HEK293T (cell line): ENCODE measurements around the gene ATG9A.

Experiments used
- CTCF ChIA-PET: fragments of 350-600 bp; formaldehyde crosslinking; extraction: SDS; loops from one replicate; lab custom pipeline; 2021; ENCODE audit warnings: antibody characterized with exemption, inconsistent platforms; lab: Yijun Ruan, JAX
- POLR2A ChIA-PET: fragments of 350-600 bp; formaldehyde crosslinking; extraction: SDS; loops from one replicate; lab custom pipeline; 2020; ENCODE audit warnings: antibody characterized with exemption, inconsistent platforms; lab: Yijun Ruan, JAX
- DNase-seq: peaks from one replicate; pipeline ENCODE4 v3.0.0; 2012; ENCODE audit warnings: mixed read lengths; ENCODE audit errors: extremely low spot score
- ARNT ChIP-seq: fragments of 450-650 bp; IDR thresholded peaks from 2 replicates; pipeline ENCODE4 v1.6.1; 2017; ENCODE audit warnings: mild to moderate bottlenecking
- BHLHE40 ChIP-seq: fragments of 450-650 bp; IDR thresholded peaks from 2 replicates; pipeline ENCODE4 v1.6.1; 2016; ENCODE audit warnings: mild to moderate bottlenecking, moderate library complexity, borderline replicate concordance
- CTBP1 ChIP-seq: fragments of 450-650 bp; IDR thresholded peaks from 2 replicates; pipeline ENCODE4 v1.6.1; 2016; ENCODE audit warnings: borderline replicate concordance
- ELF4 ChIP-seq: fragments of 450-650 bp; IDR thresholded peaks from 2 replicates; pipeline ENCODE4 v1.6.1; 2017; ENCODE audit warnings: antibody characterized with exemption
- FOXA1 ChIP-seq: fragments of 450-650 bp; IDR thresholded peaks from 2 replicates; pipeline ENCODE4 v1.6.1; 2016; ENCODE audit warnings: mild to moderate bottlenecking
- FOXK2 ChIP-seq: fragments of 450-650 bp; IDR thresholded peaks from 2 replicates; pipeline ENCODE4 v1.6.1; 2016; ENCODE audit warnings: mild to moderate bottlenecking
- FOXM1 ChIP-seq: fragments of 450-650 bp; IDR thresholded peaks from 2 replicates; pipeline ENCODE4 v1.6.1; 2017; ENCODE audit warnings: mild to moderate bottlenecking, borderline replicate concordance
- HDGF ChIP-seq: fragments of 450-650 bp; IDR thresholded peaks from 2 replicates; pipeline ENCODE4 v1.6.1; 2017; ENCODE audit warnings: antibody characterized with exemption, borderline replicate concordance
- L3MBTL2 ChIP-seq: fragments of 450-650 bp; conservative IDR thresholded peaks from 2 replicates; pipeline ENCODE4 v1.6.1; 2016; ENCODE audit warnings: mild to moderate bottlenecking
- LEF1 ChIP-seq: fragments of 450-650 bp; IDR thresholded peaks from 2 replicates; pipeline ENCODE4 v1.6.1; 2017; ENCODE audit warnings: mild to moderate bottlenecking, borderline replicate concordance
- NFRKB ChIP-seq: fragments of 450-650 bp; IDR thresholded peaks from 2 replicates; pipeline ENCODE4 v1.6.1; 2016; ENCODE audit warnings: mild to moderate bottlenecking, moderate library complexity
- SP1 ChIP-seq: fragments of 450-650 bp; IDR thresholded peaks from 2 replicates; pipeline ENCODE4 v1.6.1; 2017
- SUZ12 ChIP-seq: fragments of 450-650 bp; IDR thresholded peaks from 2 replicates; pipeline ENCODE4 v1.6.1; 2016; ENCODE audit warnings: mild to moderate bottlenecking
- TARDBP ChIP-seq: fragments of 450-650 bp; IDR thresholded peaks from 2 replicates; pipeline ENCODE4 v1.6.1; 2016
- ZNF384 ChIP-seq: fragments of 450-650 bp; IDR thresholded peaks from 2 replicates; pipeline ENCODE4 v1.6.1; 2016
- TF ChIP-seq, protein P1 (sequence below): fragments of 450-650 bp; IDR thresholded peaks from 2 replicates; pipeline ENCODE4 v1.6.1; 2016

The ATG9A gene

DNA sequence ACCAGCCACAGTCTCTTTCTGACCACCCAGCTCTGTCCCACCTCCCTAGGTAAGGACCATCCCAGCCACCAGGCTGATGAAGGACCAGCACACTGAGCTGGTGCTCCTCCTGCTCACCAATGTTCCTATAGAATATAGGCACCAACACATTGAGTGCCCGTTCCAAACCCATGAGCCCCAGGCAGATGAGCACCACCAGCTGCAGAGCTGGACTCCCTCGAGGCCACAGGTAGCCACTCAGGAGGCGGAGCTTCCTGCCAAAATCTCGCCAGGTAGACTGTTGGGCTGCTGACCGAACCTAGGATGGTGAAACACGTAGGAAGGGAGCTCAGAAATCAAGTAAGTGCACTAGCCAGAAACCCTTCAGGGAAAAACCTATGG is 12.9 kb downstream of the ATG9A start:
- DNase-seq = no peak
- ChIA-PET CTCF (no interaction called here), POLR2A (interaction anchor here (0.6 to 0.8 kb wide), 2 partner anchors 10 to 40 kb away, joined by 3 to 6 read pairs; partner anchors contain the start of genes CNPPD1 and ZFAND2B)
- TF ChIP-seq CTBP1 = no peak
- no peak for TF ChIP-seq HDGF

GRCh38 chr2:219215871-219216534 is 13.4 kb downstream of the ATG9A start:
- no peak for TF ChIP-seq SUZ12
- CTCF ChIA-PET = no interaction called here
- POLR2A ChIA-PET = interaction anchor here (0.8 kb wide), 1 partner anchor 9 kb away, joined by 6 read pairs; the partner anchor contains the start of gene ZFAND2B
- DNase-seq = no peak

- POLR2A ChIA-PET = interaction anchor here (0.7 to 1.1 kb wide), 3 partner anchors 8 to 152 kb away, joined by 3 to 4 read pairs (median 3); partner anchors contain the start of gene ZFAND2B
- DNase-seq = no peak
- CTCF ChIA-PET = no interaction called here
- TF ChIP-seq LEF1 = no peak
- TF ChIP-seq FOXA1 = no peak
- TF ChIP-seq, protein P1, sequence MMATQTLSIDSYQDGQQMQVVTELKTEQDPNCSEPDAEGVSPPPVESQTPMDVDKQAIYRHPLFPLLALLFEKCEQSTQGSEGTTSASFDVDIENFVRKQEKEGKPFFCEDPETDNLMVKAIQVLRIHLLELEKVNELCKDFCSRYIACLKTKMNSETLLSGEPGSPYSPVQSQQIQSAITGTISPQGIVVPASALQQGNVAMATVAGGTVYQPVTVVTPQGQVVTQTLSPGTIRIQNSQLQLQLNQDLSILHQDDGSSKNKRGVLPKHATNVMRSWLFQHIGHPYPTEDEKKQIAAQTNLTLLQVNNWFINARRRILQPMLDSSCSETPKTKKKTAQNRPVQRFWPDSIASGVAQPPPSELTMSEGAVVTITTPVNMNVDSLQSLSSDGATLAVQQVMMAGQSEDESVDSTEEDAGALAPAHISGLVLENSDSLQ = no peak
- no peak for TF ChIP-seq BHLHE40
- no peak for TF ChIP-seq ARNT
- no peak for TF ChIP-seq CTBP1
- no peak for TF ChIP-seq SP1
- TF ChIP-seq FOXM1 = no peak
- no peak for TF ChIP-seq L3MBTL2
- no peak for TF ChIP-seq SUZ12
- TF ChIP-seq ELF4 = no peak
- TF ChIP-seq FOXK2 = no peak
- no peak for TF ChIP-seq HDGF
- no peak for TF ChIP-seq ZNF384
- no peak for TF ChIP-seq TARDBP
These were observed 14.7 kb downstream of the ATG9A start for GRCh38 chr2:219214786-219215185.

DNA sequence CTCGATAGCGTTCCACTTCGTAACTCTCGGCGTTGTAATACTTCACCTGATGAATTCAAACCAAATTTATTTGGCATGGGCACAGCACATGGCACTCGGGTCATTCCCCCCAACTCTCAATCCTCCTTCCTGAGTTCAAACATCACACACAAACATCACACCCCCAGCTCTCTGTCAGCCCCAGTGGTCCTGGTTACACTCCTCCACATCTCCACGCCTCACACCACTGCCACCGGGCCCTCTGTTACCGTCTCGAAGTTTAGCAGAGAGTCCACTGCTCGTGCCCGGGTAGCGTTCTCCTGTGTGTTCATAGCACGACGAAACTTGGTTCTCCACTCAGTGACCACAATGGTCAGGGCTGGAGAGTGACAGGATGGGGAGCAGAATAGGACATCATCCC is 15.3 kb downstream of the ATG9A start:
- no peak for TF ChIP-seq SP1
- TF ChIP-seq FOXM1 = no peak
- TF ChIP-seq HDGF = no peak
- no peak for DNase-seq
- POLR2A ChIA-PET = interaction anchor here (0.7 to 0.9 kb wide), 2 partner anchors 16 to 153 kb away, joined by 3 read pairs; no protein-coding TSS in a partner anchor
- CTCF ChIA-PET = no interaction called here

- TF ChIP-seq FOXK2 = no peak
- TF ChIP-seq ELF4 = no peak
- no peak for TF ChIP-seq SP1
- TF ChIP-seq ZNF384 = no peak
- no peak for TF ChIP-seq HDGF
- TF ChIP-seq ARNT = no peak
- TF ChIP-seq L3MBTL2 = no peak
- TF ChIP-seq, protein P1 = no peak
- TF ChIP-seq TARDBP = no peak
- no peak for TF ChIP-seq CTBP1
- TF ChIP-seq NFRKB = no peak
- DNase-seq = no peak
- POLR2A ChIA-PET = no interaction called here
- CTCF ChIA-PET = no interaction called here
These were observed 15.9 kb downstream of the ATG9A start for GRCh38 chr2:219213486-219214071.

- TF ChIP-seq ELF4 = no peak
- no peak for TF ChIP-seq FOXK2
- no peak for TF ChIP-seq FOXM1
- TF ChIP-seq NFRKB = no peak
- TF ChIP-seq L3MBTL2 = no peak
- no peak for TF ChIP-seq ARNT
- no peak for TF ChIP-seq SP1
- TF ChIP-seq FOXA1 = no peak
- no peak for TF ChIP-seq LEF1
- no peak for TF ChIP-seq BHLHE40
- no peak for TF ChIP-seq SUZ12
- TF ChIP-seq ZNF384 = no peak
- TF ChIP-seq HDGF = no peak
- TF ChIP-seq, protein P1 = no peak
- TF ChIP-seq TARDBP = no peak
- DNase-seq = no peak
- CTCF ChIA-PET = no interaction called here
- POLR2A ChIA-PET = no interaction called here
These were observed 16.4 kb downstream of the ATG9A start for GRCh38 chr2:219213026-219213415.
